Heart right ventricle (tissue), 16 donors: ENCODE measurements around the gene CTRB1. TPM values are rescaled to one million over a fixed set of nuclear protein-coding genes. Genes with fewer than 3 reads are reported as not detected.
A peak's percentile ranks its signal among the peaks of the same experiment; 100 is the strongest.

ENCODE experiments used
- ATAC-seq, 8 donors: fragments of 200-7000 bp; cut with Tn5 transposase; one replicate each; pipeline ENCODE4 v1.9.1; 2020; ENCODE audit warnings: mild to moderate bottlenecking in 8 of 8, moderate library complexity in 8 of 8, moderate number of reproducible peaks in 1 of 8
- DNase-seq, 2 donors: peaks; one replicate each; pipeline ENCODE4 v3.0.0-alpha.2; 2020
- H3K27ac ChIP-seq, 10 donors: fragments of 200-600 bp; sonication (generic) in 2 of 10; one replicate each; pipeline versions ENCODE4 v1.5.0 to v1.8.0; 2020 to 2022; ENCODE audit warnings: mild to moderate bottlenecking in 3 of 10
- H3K27me3 ChIP-seq, 7 donors: fragments of 200-600 bp; one replicate each; pipeline ENCODE4 v1.8.0; 2021 to 2022; ENCODE audit warnings: mild to moderate bottlenecking in 2 of 7
- H3K36me3 ChIP-seq, 9 donors: fragments of 200-600 bp; sonication (generic) in 1 of 9; one replicate each; pipeline versions ENCODE4 v1.5.0 to v1.8.0; 2020 to 2022; ENCODE audit warnings: mild to moderate bottlenecking in 2 of 9
- H3K4me1 ChIP-seq, 9 donors: fragments of 200-600 bp; sonication (generic) in 1 of 9; one replicate each; pipeline versions ENCODE4 v1.5.0 to v1.8.0; 2020 to 2022; ENCODE audit warnings: mild to moderate bottlenecking in 4 of 9
- H3K4me3 ChIP-seq, 10 donors: fragments of 200-600 bp; sonication (generic) in 2 of 10; one replicate each; pipeline versions ENCODE4 v1.5.0 to v1.8.0; 2020 to 2022; ENCODE audit warnings: mild to moderate bottlenecking in 7 of 10, moderate library complexity in 2 of 10
- H3K9me3 ChIP-seq, 11 donors: fragments of 200-600 bp in 10 of 11; sonication (generic) in 2 of 11; one replicate each; pipeline versions ENCODE4 v1.5.0 to v1.8.0; 2013 to 2022; ENCODE audit warnings: mild to moderate bottlenecking in 2 of 11, control low read depth in 1 of 11, moderate library complexity in 1 of 11
- CTCF ChIP-seq, 9 donors: fragments of 200-600 bp; sonication (generic) in 2 of 9; IDR thresholded peaks; one replicate each; pipeline versions ENCODE4 v1.5.0 to v1.8.0; 2021 to 2022; ENCODE audit warnings: antibody characterized with exemption in 9 of 9, mild to moderate bottlenecking in 5 of 9, moderate library complexity in 1 of 9
- WGBS, 2 donors: extraction: QIAGEN DNeasy Blood & Tissue Kit; methylation state at CpG; one replicate each; pipeline ENCODE4 v1.1.7; 2013; ENCODE audit warnings: inconsistent platforms in 1 of 2; 5-methylcytosine and 5-hydroxymethylcytosine counted together
- intact Hi-C, 10 donors: fragments of 100-400 bp; cut with DNase I; formaldehyde crosslinking; loops; one replicate each; pipeline versions ENCODE4 v1.11.1 to v1.14.2; 2022
- polyA plus RNA-seq, 2 donors: library from polyadenylated mRNA; stranded (reverse); fragments of 200-250 nt; gene quantifications; one replicate each; pipeline ENCODE4 v1.2.3, GENCODE V29; 2013
- total RNA-seq, 10 donors: library from RNA; stranded (reverse); fragmentation: NEBNext Ultra II Directional in 3 of 10; extraction: Animal tissue kit (Norgen Biotek cat#: 25700) in 3 of 10; gene quantifications; one replicate each; pipeline versions ENCODE4 v1.2.1 to v1.2.4, GENCODE V29; 2021 to 2023
- donor health status: Arrhythmogenic right ventricular cardiomyopathy.
- donor health status: ischemic (EF 13 %, LVEDD 7.1; RV severe dilation, severe dysfunction).
- donor health status: healthy with polysubstance abuse.
- donor health status: DM: no; HTN: yes; CAD: no.
- donor health status: DM: no; HTN: no; CAD: no.
- donor health status: ischemic (EF 25% LVEDD 6.9; RV normal size, moderate dysfunction).
- donor health status: ischemic (EF 25% LVEDD 5.7; RV mildly dilated, moderate dysfunction).
- donor health status: healthy.
- donor health status: DM: yes; HTN: yes; CAD: no.
- donor health status: Ischemic cardiomyopathy.
- donor health status: ischemic (EF 35%, LVEDD 5.7; RV mildly dilated, moderate dysfunction).
- donor health status: nonischemic (EF 11% LVEDD 7.7; RV severe dilation, severe dysfunction).
- donor health status: DM: yes; HTN: yes; CAD: no.
- donor health status: PGD.
- donor health status: ischemic (EF 29% LVEDD 5.4; RV normal size, mild dysfunction).
- donor health status: nonischemic (EF 23%, LVEDD 6.1; RV moderate dilation, normal function).

Gene CTRB1
- total and polyA plus RNA-seq, 12 donors, result 1.0 to 3.8 (median 2.4) TPM; not detected in 4

DNA sequence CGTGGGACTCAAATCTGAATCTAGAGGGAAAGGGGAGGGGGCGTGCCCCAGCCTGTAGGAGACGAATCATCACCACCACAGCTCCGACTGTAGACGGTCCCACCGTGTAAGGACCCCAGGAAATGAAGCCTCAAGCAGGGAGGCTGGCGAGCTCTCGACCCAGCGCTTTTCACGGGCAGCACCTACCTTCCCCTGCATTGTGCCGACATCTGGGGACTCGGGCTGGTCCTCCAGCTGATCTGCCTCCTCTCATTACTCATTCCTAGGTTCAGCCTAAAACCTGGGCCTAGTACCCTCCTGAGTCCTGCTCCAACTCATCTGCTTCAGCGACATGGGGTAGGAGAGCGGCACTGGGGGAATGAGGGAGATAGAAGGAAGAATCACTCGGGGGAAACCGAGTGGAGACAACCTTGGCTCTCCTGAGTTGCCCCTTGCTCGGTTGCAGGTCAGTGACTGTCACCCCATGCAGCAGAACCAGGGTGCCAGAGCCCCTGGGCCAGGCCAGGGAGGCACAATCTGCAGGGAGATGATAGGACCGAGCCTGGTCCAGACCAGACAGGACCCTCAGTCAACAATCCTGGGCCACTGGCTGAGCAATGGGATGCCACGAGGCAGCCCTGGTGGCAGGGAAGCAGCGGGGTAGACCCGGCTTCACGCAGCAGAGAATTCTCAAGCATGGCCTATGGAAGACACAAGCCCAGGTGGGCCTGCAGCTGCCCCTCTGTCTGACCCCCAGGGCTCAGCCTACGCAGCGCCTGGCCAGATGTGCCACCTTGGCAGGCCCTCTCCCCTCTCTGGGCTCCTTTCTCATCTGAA is 33.5 kb downstream of the CTRB1 start:
- no peak for TF ChIP-seq CTCF (IDR thresholded peaks at IDR 0.05)
- WGBS, 2 donors, result 58 to 61% methylated on average over 24 of the region's 24 CpGs
- Histone ChIP-seq H3K9me3 (no peaks in the 10 kb centered on the region), H3K36me3 (no peaks in the 10 kb centered on the region), H3K27me3 (peaks cover 0 to 77% (median 0%) of the 10 kb centered on the region in 7 donors), H3K27ac (peak overlapping the region; percentile 75 to 97 (median 94)), H3K4me3 (peak overlapping the region in 8 of 10 donors; percentile 75 to 99 (median 86)), H3K4me1 (peaks cover 72 to 94% (median 89%) of the 10 kb centered on the region in 9 donors)
- intact Hi-C loops, result loop anchor here in 1 of 10 donors (5.0 kb wide), 1 partner anchor 55 kb away; no protein-coding TSS in a partner anchor
- DNase-seq, result no peak
- ATAC-seq, result no peak

DNA sequence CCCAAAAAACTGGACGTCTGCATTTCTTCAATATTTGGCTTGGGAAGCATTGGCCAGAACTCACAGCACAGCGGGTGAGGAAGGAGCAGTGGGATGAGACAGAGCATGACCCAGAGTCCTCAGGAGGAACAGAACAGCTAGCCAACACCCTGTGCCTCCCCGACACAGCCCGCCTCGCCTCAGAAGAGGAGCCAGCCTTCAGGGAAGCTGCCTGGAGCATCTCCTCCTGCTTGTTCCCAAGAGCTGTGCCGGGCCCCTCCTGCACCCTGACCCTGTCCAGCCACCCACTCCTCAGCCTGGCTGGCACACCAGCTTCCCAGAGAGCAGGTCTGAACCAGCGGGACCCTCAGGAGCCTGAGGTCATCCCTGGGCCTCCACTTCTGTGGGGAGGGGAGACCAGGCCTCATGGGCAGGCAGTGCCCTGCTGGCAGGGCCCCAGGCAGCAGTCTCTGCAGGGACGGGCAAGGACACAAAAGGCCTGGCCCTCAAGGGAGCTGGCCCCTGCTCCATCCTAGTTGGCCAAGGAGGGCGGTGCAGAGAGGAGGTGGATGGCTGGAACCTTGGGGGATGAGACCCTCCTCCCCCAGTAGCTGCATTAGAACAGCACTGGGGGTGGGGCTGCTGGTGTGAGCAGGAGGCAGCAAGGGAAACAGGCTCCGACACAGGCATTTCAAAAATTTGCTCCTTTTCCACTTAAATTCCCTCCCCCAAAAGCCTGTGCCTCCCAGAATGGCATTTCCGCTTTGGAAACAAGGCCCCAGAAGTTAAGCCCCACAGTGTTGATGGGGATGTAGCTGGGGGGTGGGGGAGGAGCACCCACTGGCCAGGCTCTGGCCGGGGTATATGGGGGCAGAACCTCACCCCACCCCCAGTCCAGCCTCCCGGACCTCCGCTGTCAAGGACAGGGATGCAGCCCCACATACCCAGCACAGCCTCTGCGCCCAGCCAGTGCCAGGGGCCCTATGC is 34.4 kb downstream of the CTRB1 start:
- TF ChIP-seq CTCF (IDR thresholded peaks at IDR 0.05), result no peak
- no peak for ATAC-seq
- 43 to 44% methylated on average over 15 of the region's 15 CpGs for WGBS, 2 donors
- no peaks in the 10 kb centered on the region for H3K36me3 ChIP-seq
- no peaks in the 10 kb centered on the region for H3K9me3 ChIP-seq
- H3K27me3 ChIP-seq, result peaks cover 0 to 85% (median 0%) of the 10 kb centered on the region in 7 donors
- H3K4me3 ChIP-seq, result no peak overlapping the region
- DNase-seq, result peak in 1 of 2 donors; percentile 21
- peak overlapping the region; percentile 75 to 97 (median 94) for H3K27ac ChIP-seq
- intact Hi-C loops, result loop anchor here in 1 of 10 donors (5.0 kb wide), 1 partner anchor 54 kb away; no protein-coding TSS in a partner anchor
- peaks cover 72 to 94% (median 89%) of the 10 kb centered on the region in 9 donors for H3K4me1 ChIP-seq

GRCh38 chr16:75254359-75254837 is 35.6 kb downstream of the CTRB1 start:
- DNase-seq (peak; percentile 18 to 24), ATAC-seq (no peak)
- WGBS, 2 donors, result 54 to 64% methylated on average over 5 of the region's 5 CpGs
- H3K9me3 ChIP-seq, result no peaks in the 10 kb centered on the region
- H3K36me3 ChIP-seq, result peaks cover 0 to 3% (median 0%) of the 10 kb centered on the region in 9 donors
- intact Hi-C loops, result loop anchor here in 1 of 10 donors (5.0 kb wide), 1 partner anchor 53 kb away; no protein-coding TSS in a partner anchor
- peak overlapping the region; percentile 22 to 96 (median 80) for H3K27ac ChIP-seq
- H3K27me3 ChIP-seq, result peaks cover 0 to 84% (median 0%) of the 10 kb centered on the region in 7 donors
- H3K4me1 ChIP-seq, result peaks cover 69 to 92% (median 87%) of the 10 kb centered on the region in 9 donors
- peak overlapping the region in 3 of 10 donors; percentile 16 to 21 (median 18) for H3K4me3 ChIP-seq
- TF ChIP-seq CTCF (IDR thresholded peaks at IDR 0.05), result no peak
